Aorta (tissue), 5 donors: ENCODE results near the gene DDX23. TPM values are rescaled to one million over a fixed set of nuclear protein-coding genes. Genes with fewer than 3 reads are reported as not detected.

ENCODE experiments used
- ATAC-seq: fragments of 200-7000 bp; cut with Tn5 transposase; one replicate; pipeline ENCODE4 v1.9.1; 2022; ENCODE audit warnings: moderate library complexity; ENCODE audit not compliant: low FRiP score
- DNase-seq, 2 donors: peaks; one replicate each; pipeline ENCODE4 v3.0.0-alpha.2; 2020
- H3K27ac ChIP-seq, 2 donors: one replicate each; pipeline ENCODE4 v1.5.1; 2013; ENCODE audit warnings: low read length in 2 of 2, mild to moderate bottlenecking in 2 of 2, moderate library complexity in 2 of 2, control low read depth in 1 of 2, inconsistent platforms in 1 of 2, low read depth in 1 of 2
- H3K27me3 ChIP-seq, 2 donors: one replicate each; pipeline ENCODE4 v1.6.1; 2013; ENCODE audit warnings: control low read depth in 1 of 2, low read length in 1 of 2, mild to moderate bottlenecking in 1 of 2, moderate library complexity in 1 of 2; ENCODE audit not compliant: insufficient read depth in 2 of 2, control insufficient read depth in 1 of 2
- H3K36me3 ChIP-seq, 2 donors: one replicate each; pipeline ENCODE4 v1.6.1; 2013; ENCODE audit warnings: control low read depth in 1 of 2, low read length in 1 of 2, mild to moderate bottlenecking in 1 of 2; ENCODE audit not compliant: insufficient read depth in 2 of 2, control insufficient read depth in 1 of 2
- H3K4me1 ChIP-seq, 2 donors: one replicate each; pipeline ENCODE4 v1.6.1; 2013; ENCODE audit warnings: low read length in 2 of 2, control low read depth in 1 of 2, mild to moderate bottlenecking in 1 of 2, moderate library complexity in 1 of 2; ENCODE audit not compliant: insufficient read depth in 2 of 2, control insufficient read depth in 1 of 2
- H3K4me3 ChIP-seq, 2 donors: one replicate each; pipeline ENCODE4 v1.5.1; 2013; ENCODE audit warnings: low read length in 2 of 2, control low read depth in 1 of 2, mild to moderate bottlenecking in 1 of 2
- H3K9me3 ChIP-seq: one replicate; pipeline ENCODE4 v1.6.1; 2013; ENCODE audit warnings: mild to moderate bottlenecking, low read length; ENCODE audit not compliant: control insufficient read depth
- WGBS, 2 donors: extraction: QIAGEN DNeasy Blood & Tissue Kit; methylation state at CpG; one replicate each; pipeline ENCODE4 v1.1.7; 2013; 5-methylcytosine and 5-hydroxymethylcytosine counted together
- intact Hi-C, 2 donors: fragments of 100-400 bp; cut with DNase I; formaldehyde crosslinking; loops; one replicate each; pipeline versions ENCODE4 v1.14.2 to v1.15.0; 2022
- polyA plus RNA-seq, 2 donors: library from polyadenylated mRNA; stranded (reverse); fragments of 200-250 nt; gene quantifications; one replicate each; pipeline ENCODE4 v1.2.3, GENCODE V29; 2013
- total RNA-seq, 2 donors: library from RNA; stranded (reverse); fragmentation: NEBNext Ultra II Directional; extraction: Animal tissue kit (Norgen Biotek cat#: 25700); gene quantifications; one replicate each; pipeline ENCODE4 v1.2.1, GENCODE V29; 2021
- donor health status: healthy with polysubstance abuse.
- donor health status: Bipolar disorder and iron deficiency.
- donor health status: DM: no; HTN: no; CAD: no.
- donor health status: DM: no; HTN: no; CAD: no.
- donor health status: DM: yes; HTN: yes; CAD: no.

DDX23 gene
- total and polyA plus RNA-seq, 4 donors = 25.9 to 77.2 (median 50.2) TPM

DNA sequence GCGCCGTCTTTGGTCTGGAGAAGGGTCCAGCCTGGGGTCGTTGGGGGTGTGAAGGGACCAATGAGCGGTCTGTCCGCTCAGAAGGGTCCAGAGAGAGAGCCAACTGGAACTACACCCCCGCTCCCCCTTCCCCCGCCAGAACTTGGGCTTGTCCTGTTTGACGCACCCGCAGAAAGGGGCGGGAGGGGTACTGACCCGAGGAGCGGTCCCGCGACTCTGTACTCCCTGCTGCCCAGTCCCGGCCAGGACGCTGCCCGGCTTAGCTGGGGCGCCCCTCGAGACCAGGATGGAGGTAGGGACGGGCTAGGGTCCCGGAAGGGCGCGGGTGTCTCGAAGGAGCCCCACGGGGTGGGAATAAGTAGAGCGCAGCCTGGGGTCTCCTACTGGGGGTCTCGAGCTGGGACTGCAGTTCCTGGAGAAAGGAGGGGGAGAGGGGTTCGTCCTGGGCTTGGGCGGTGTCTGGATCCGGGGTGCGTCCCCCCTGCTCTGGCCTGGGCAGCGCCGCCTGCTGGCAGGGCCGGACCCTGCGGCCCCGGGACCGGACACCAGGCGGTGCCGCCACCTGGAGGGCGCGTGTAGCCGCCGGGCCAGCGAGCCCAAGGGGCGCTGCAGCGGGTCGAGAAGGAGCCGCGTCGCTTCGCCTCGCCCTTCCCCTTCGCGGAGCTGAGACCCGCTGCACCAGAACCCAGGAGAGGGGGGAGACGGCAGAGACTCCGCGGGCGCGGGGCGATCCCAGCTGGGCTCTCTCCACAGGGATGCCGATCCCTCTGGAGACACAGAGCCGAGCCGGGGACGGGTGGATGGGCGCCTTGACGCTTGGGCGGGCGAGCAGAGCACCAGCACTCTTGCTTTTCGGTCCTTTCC, 37.5 kb downstream of the DDX23 start:
- Histone ChIP-seq H3K27ac (peak overlapping the region in 1 of 2 donors; percentile 87), H3K9me3 (no peaks in the 10 kb centered on the region), H3K36me3 (no peaks in the 10 kb centered on the region), H3K27me3 (no peaks in the 10 kb centered on the region), H3K4me1 (no peaks in the 10 kb centered on the region), H3K4me3 (peak overlapping the region; percentile 67 to 71)
- intact Hi-C loops = no loop called here
- ATAC-seq (peak; percentile 94), DNase-seq (peak; percentile 90 to 95)
- WGBS, 2 donors = 0 to 1% methylated on average over 61 to 70 of the region's 70 CpGs

DNA sequence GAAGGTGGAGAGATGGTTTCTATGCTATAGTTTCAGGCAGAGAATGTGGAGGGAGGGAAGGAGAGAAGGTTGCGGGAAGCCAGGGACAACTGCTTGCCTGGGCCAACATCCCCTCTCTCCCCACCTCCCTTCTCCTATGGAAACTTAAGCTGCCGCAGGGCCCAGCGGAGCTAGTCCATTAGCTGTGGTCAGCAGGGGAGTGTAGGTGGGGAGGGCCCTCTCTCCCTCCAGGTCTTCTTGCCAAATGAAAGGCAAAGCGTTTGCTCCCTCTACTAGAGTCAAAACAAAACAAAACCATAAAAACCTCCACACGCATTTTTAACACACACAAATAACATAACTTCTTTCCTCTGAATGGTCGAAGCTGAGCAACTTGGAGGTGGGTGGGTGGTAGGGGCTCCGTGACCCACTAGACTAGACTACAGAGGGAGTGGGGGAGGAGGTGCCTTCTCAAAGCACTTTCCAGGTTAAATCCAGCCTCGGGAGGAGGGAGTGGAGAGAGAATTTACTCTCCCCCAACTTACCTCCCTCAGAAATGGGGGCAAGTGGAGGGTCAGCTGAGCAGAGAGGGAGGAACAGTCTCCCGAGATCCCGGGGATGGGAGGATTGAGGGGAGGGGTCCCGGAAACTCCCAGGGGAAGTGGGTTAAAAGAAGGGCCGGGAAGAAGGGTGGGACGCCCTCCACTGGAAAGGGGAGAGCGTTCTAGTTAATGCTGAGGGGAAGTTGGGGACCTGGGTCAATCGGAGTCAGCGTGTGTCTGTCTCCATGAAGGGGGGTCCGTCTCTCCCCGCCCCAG, 38.3 kb downstream of the DDX23 start:
- Histone ChIP-seq H3K4me1 (no peaks in the 10 kb centered on the region), H3K9me3 (no peaks in the 10 kb centered on the region), H3K27me3 (no peaks in the 10 kb centered on the region), H3K36me3 (no peaks in the 10 kb centered on the region), H3K27ac (no peak overlapping the region), H3K4me3 (no peak overlapping the region)
- intact Hi-C loops = no loop called here
- 13 to 20% methylated on average over 18 of the region's 18 CpGs for WGBS, 2 donors
- ATAC-seq (no peak), DNase-seq (peak in 1 of 2 donors; percentile 57)

DNA sequence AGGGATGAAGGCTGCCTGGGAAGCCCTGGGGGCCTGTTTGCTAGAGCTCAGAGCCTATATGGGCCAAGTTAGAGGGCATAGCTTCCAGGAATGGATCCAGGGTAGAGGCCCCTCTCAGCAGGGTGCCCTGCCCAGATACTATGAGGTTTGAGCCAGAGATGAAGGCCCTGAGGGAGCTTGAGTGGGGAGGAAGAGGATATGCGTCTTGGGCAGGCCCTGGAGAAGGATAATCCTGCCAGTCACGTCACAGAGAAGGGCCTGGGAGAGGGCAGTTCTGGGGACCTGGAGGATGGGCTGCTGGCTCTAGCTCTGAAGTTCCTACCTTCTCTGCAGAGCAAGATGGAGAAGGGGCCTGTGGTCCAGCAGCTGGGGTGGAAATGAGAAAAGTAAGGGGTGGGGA, 39.6 kb downstream of the DDX23 start:
- Histone ChIP-seq H3K4me1 (no peaks in the 10 kb centered on the region), H3K27ac (no peak overlapping the region)
- 55 to 73% methylated on average over 2 of the region's 2 CpGs for WGBS, 2 donors

DNA sequence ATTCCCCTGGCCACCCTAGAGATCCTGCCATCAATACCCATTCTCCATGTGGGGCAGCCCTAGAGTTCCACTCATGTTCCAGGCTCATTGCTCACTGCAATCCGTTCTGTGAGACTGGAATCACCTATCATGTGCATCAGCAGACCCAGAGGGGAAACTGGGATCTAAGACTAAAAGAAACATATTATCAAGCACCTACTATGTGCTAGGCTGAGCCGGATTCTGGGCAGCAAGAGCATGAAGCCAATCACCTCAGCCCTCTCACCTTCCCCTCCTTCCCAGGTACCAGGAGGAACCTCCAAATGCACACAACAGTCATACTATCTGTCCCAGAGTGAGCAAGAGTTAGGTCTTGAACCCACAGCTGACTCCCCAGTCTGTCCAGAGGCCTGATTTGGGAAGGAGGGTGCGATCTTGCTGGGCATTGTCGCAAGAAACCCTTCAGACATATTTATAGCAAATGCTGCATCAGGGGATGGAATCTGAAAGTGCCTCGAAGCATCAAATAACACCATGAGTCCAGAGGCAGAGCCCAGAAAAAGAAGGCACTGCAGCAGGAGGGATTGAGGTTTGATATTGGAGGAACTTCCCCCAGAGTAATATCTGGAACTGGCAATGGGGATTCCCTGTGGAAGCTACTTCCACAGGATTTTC, 40.4 kb downstream of the DDX23 start:
- WGBS, 2 donors = 76% methylated on average over 5 of the region's 5 CpGs
- H3K27ac ChIP-seq = peak overlapping the region in 1 of 2 donors; percentile 4
- ATAC-seq (no peak), DNase-seq (no peak)
- intact Hi-C loops = no loop called here
- H3K27me3 ChIP-seq = no peaks in the 10 kb centered on the region
- no peaks in the 10 kb centered on the region for H3K36me3 ChIP-seq
- no peak overlapping the region for H3K4me3 ChIP-seq
- H3K4me1 ChIP-seq = no peaks in the 10 kb centered on the region
- H3K9me3 ChIP-seq = no peaks in the 10 kb centered on the region

More for the DNA sequence above, 39.6 kb downstream of the DDX23 start:
- ATAC-seq (no peak), DNase-seq (no peak)
- no peaks in the 10 kb centered on the region for H3K27me3 ChIP-seq
- intact Hi-C loops = no loop called here
- H3K36me3 ChIP-seq = no peaks in the 10 kb centered on the region
- H3K4me3 ChIP-seq = no peak overlapping the region
- no peaks in the 10 kb centered on the region for H3K9me3 ChIP-seq

DNA sequence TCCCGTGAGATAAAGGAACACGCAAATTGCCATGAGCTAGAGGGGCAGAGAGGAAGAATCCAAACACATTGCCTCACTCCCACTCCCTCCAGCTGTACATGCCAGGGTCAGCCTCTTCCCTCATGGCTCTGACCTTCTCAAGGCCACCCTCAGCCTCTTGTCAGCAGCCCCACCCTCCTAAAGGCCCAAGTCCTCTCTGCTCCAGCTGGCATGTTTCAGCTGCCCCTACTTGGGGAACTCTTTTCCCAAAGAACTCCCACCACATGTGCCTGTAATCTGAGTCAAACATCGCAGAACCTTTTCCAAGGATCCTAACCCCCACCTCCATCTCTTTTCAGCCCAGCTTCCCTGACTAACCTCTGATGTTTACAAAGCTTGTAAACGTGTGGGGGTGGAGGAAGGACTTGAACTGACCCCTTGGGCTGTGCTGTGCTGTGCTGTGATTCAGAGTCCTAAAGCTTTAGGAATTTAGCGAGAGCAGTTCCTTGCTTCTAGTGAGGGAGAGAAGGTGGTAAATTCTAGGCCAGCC, 41.0 kb downstream of the DDX23 start:
- Histone ChIP-seq H3K36me3 (no peaks in the 10 kb centered on the region), H3K9me3 (no peaks in the 10 kb centered on the region), H3K4me1 (no peaks in the 10 kb centered on the region), H3K4me3 (no peak overlapping the region), H3K27ac (peak overlapping the region in 1 of 2 donors; percentile 8), H3K27me3 (no peaks in the 10 kb centered on the region)
- no peak for ATAC-seq
- intact Hi-C loops = no loop called here
- DNase-seq = no peak
- 42 to 51% methylated on average over 5 of the region's 5 CpGs for WGBS, 2 donors

DNA sequence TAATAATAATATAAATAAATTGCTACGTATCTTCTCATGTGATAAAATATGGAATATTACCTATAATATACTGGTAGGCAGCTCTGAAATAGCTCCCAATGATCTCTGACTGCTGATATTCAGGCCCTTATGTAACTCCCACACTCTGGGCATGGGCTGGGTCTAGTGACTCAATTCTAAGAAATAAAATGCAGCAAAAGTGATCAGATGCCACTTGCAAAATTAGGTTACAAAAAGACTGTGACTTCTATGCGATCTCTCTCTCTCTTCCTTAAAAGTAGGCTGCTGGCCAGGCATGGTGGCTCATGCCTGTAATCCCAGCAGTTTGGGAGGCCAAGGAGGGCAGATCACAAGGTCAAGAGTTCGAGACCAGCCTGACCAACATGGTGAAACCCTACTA, 44.0 kb downstream of the DDX23 start:
- ATAC-seq (no peak), DNase-seq (no peak)
- H3K36me3 ChIP-seq = no peaks in the 10 kb centered on the region
- no peaks in the 10 kb centered on the region for H3K27me3 ChIP-seq
- H3K4me3 ChIP-seq = no peak overlapping the region
- H3K9me3 ChIP-seq = no peaks in the 10 kb centered on the region
- H3K4me1 ChIP-seq = no peaks in the 10 kb centered on the region
- intact Hi-C loops = no loop called here
- no peak overlapping the region for H3K27ac ChIP-seq
- 91 to 93% methylated on average over 3 of the region's 3 CpGs for WGBS, 2 donors

DNA sequence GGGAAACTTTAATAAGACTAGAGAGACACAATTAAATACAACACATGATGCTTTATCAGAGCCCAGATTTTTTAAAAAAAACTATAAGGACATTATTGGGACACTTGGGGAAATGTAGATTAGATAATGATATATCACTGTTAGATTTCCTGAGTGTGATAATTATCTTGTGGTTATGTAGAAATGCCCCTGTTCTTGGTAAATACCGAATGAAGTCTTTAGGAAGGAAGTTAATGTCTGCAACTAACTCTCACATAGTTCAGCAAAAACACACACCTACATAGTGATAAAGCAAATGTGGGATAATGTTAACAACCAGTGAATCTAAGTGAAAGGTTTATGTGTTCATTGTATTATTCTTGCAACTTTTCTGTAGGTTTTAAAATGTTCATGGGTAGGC, 48.3 kb downstream of the DDX23 start:
- DNase-seq (no peak), ATAC-seq (no peak)
- WGBS, 2 donors = 75 to 76% methylated on average over 1 of the region's 1 CpG
- H3K9me3 ChIP-seq = no peaks in the 10 kb centered on the region
- no peak overlapping the region for H3K4me3 ChIP-seq
- H3K27ac ChIP-seq = no peak overlapping the region
- no peaks in the 10 kb centered on the region for H3K36me3 ChIP-seq
- intact Hi-C loops = no loop called here
- H3K27me3 ChIP-seq = no peaks in the 10 kb centered on the region
- H3K4me1 ChIP-seq = no peaks in the 10 kb centered on the region

DNA sequence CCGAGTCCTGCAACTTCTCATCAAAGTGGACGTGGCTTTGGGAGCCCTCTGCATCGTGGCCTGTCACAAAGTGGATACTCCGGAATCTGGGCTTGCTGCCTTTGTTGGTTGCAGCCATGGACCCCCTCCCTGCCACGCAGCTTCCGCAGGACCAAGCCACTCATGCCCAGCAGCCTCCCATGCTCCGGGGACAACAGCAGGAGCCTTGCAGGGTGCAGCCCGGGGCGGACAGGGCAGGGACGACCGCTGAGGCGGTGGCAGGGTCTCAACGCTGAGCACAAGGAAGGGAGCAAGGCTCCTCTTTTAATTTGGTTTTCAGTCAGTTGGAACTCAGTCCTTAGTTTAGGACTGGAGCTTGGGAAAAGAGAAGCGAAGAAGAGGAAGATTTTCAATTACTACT, 51.0 kb downstream of the DDX23 start:
- Histone ChIP-seq H3K36me3 (no peaks in the 10 kb centered on the region), H3K9me3 (no peaks in the 10 kb centered on the region), H3K4me3 (no peak overlapping the region), H3K27me3 (no peaks in the 10 kb centered on the region), H3K27ac (no peak overlapping the region), H3K4me1 (no peaks in the 10 kb centered on the region)
- intact Hi-C loops = no loop called here
- DNase-seq (no peak), ATAC-seq (no peak)
- 71 to 73% methylated on average over 14 of the region's 14 CpGs for WGBS, 2 donors
